Smooth muscle cell (in vitro differentiated cells): ENCODE measurements around the gene PDZRN4. TPM values are rescaled to one million over a fixed set of nuclear protein-coding genes. Genes with fewer than 3 reads are reported as not detected.

Experiments
- DNase-seq: peaks from one replicate; lab custom pipeline; 2025; ENCODE audit not compliant: unreplicated experiment; lab: John Stamatoyannopoulos, UW
- H2AFZ ChIP-seq: fragments of 200-600 bp; sonication (generic); 2 replicates; pipeline ENCODE4 v1.6.0; 2016; ENCODE audit warnings: antibody characterized with exemption, low read depth, mild to moderate bottlenecking
- H3F3A ChIP-seq: fragments of 200-600 bp; sonication (generic); 2 replicates; pipeline ENCODE4 v1.6.0; 2017; ENCODE audit warnings: antibody characterized with exemption, low read depth
- H3K27ac ChIP-seq: fragments of 200-600 bp; sonication (generic); 2 replicates; pipeline ENCODE4 v1.5.1; 2016; ENCODE audit warnings: low read depth, mild to moderate bottlenecking
- H3K27me3 ChIP-seq: fragments of 200-600 bp; sonication (generic); 2 replicates; pipeline ENCODE4 v1.6.1; 2016; ENCODE audit warnings: low read depth, mild to moderate bottlenecking
- H3K36me3 ChIP-seq: fragments of 200-600 bp; sonication (generic); 2 replicates; pipeline ENCODE4 v1.5.1; 2016; ENCODE audit warnings: low read depth
- H3K4me1 ChIP-seq: fragments of 200-600 bp; sonication (generic); 2 replicates; pipeline ENCODE4 v1.5.1; 2016; ENCODE audit warnings: low read depth
- H3K4me2 ChIP-seq: fragments of 200-600 bp; sonication (generic); 2 replicates; pipeline ENCODE4 v1.6.0; 2016; ENCODE audit warnings: mild to moderate bottlenecking
- H3K4me3 ChIP-seq: fragments of 200-600 bp; sonication (generic); 2 replicates; pipeline ENCODE4 v1.5.1; 2016; ENCODE audit warnings: mild to moderate bottlenecking
- H3K79me2 ChIP-seq: fragments of 200-600 bp; sonication (generic); 2 replicates; pipeline ENCODE4 v1.6.0; 2016; ENCODE audit warnings: low read depth, mild to moderate bottlenecking
- H3K9ac ChIP-seq: fragments of 200-600 bp; sonication (generic); 2 replicates; pipeline ENCODE4 v1.6.0; 2016; ENCODE audit warnings: low read depth
- H3K9me3 ChIP-seq: fragments of 200-600 bp; sonication (generic); replicated peaks from 2 replicates; pipeline ENCODE4 v1.5.1; 2016; ENCODE audit warnings: low read depth
- H4K20me1 ChIP-seq: fragments of 200-600 bp; sonication (generic); 2 replicates; pipeline ENCODE4 v1.6.0; 2016; ENCODE audit warnings: low read depth
- CTCF ChIP-seq: fragments of 200-600 bp; sonication (generic); IDR thresholded peaks from 2 replicates; pipeline ENCODE4 v1.5.1; 2017; ENCODE audit warnings: borderline replicate concordance, mild to moderate bottlenecking, antibody characterized with exemption; ENCODE audit not compliant: insufficient read depth, poor library complexity, severe bottlenecking
- WGBS: methylation state at CpG from one replicate; pipeline ENCODE4 v1.1.7; 2016; ENCODE audit warnings: low lambda C conversion rate; 5-methylcytosine and 5-hydroxymethylcytosine counted together
- polyA plus RNA-seq: library from polyadenylated mRNA; unstranded; fragments of >200 nt; fragmentation: Nextera tagmentation; extraction: Ambion mirVana; gene quantifications from 2 replicates; pipeline ENCODE4 v1.2.1, GENCODE V29; 2016
- total RNA-seq: library from RNA; depleted of rRNA; stranded (reverse); fragments of >200 nt; gene quantifications from 2 replicates; pipeline ENCODE4 v1.2.3, GENCODE V29; 2014

The PDZRN4 gene
- total and polyA plus RNA-seq, 2 experiments from 2014 or later = 4.7 to 5.4 TPM

- Histone ChIP-seq H3K4me2 (no peak overlapping the region), H3K4me3 (no peak overlapping the region), H3K27ac (no peak overlapping the region), H4K20me1 (no peaks in the 10 kb centered on the region), H3K9ac (no peak overlapping the region), H3K4me1 (no peaks in the 10 kb centered on the region), H3F3A (no peaks in the 10 kb centered on the region), H3K79me2 (no peaks in the 10 kb centered on the region), H3K36me3 (no peaks in the 10 kb centered on the region), H3K9me3 (no peaks in the 10 kb centered on the region), H3K27me3 (no peaks in the 10 kb centered on the region), H2AFZ (no peak overlapping the region)
- TF ChIP-seq CTCF = no peak
- DNase-seq = no peak
- 65% methylated on average over 1 of the region's 1 CpG for WGBS
Measured at GRCh38 chr12:41467591-41468325, 279.6 kb downstream of the PDZRN4 start.

- no peaks in the 10 kb centered on the region for H3K9me3 ChIP-seq
- no peaks in the 10 kb centered on the region for H4K20me1 ChIP-seq
- WGBS = 92% methylated on average over 3 of the region's 3 CpGs
Measured at GRCh38 chr12:41468341-41468740, 280.2 kb downstream of the PDZRN4 start.

GRCh38 chr12:41468756-41469155 lies 280.6 kb downstream of the PDZRN4 start:
- no peaks in the 10 kb centered on the region for H3K9me3 ChIP-seq
- H3K36me3 ChIP-seq = no peaks in the 10 kb centered on the region
- H3K4me1 ChIP-seq = no peaks in the 10 kb centered on the region
- no peak overlapping the region for H3K9ac ChIP-seq
- no peak overlapping the region for H3K4me2 ChIP-seq
- H3K27me3 ChIP-seq = no peaks in the 10 kb centered on the region
- no peaks in the 10 kb centered on the region for H4K20me1 ChIP-seq
- H2AFZ ChIP-seq = no peak overlapping the region
- TF ChIP-seq CTCF = no peak
- 86% methylated on average over 7 of the region's 7 CpGs for WGBS
- no peaks in the 10 kb centered on the region for H3K79me2 ChIP-seq
- no peak overlapping the region for H3K4me3 ChIP-seq
- no peak for DNase-seq
- no peak overlapping the region for H3K27ac ChIP-seq
- no peaks in the 10 kb centered on the region for H3F3A ChIP-seq

More at GRCh38 chr12:41468341-41468740, 280.2 kb downstream of the PDZRN4 start:
- H3F3A ChIP-seq = no peaks in the 10 kb centered on the region
- H3K4me3 ChIP-seq = no peak overlapping the region
- H3K9ac ChIP-seq = no peak overlapping the region
- no peaks in the 10 kb centered on the region for H3K27me3 ChIP-seq
- H3K4me1 ChIP-seq = no peaks in the 10 kb centered on the region
- H3K4me2 ChIP-seq = no peak overlapping the region
- TF ChIP-seq CTCF = no peak
- H2AFZ ChIP-seq = no peak overlapping the region
- H3K79me2 ChIP-seq = no peaks in the 10 kb centered on the region
- DNase-seq = no peak
- H3K36me3 ChIP-seq = no peaks in the 10 kb centered on the region
- no peak overlapping the region for H3K27ac ChIP-seq

GRCh38 chr12:41473441-41473840 lies 285.3 kb downstream of the PDZRN4 start:
- Histone ChIP-seq H3K79me2 (no peaks in the 10 kb centered on the region), H2AFZ (no peak overlapping the region), H3K9ac (no peak overlapping the region), H3K4me1 (no peaks in the 10 kb centered on the region), H3K4me3 (no peak overlapping the region), H3K9me3 (no peaks in the 10 kb centered on the region), H3K36me3 (no peaks in the 10 kb centered on the region), H3K4me2 (no peak overlapping the region), H4K20me1 (no peaks in the 10 kb centered on the region), H3K27ac (no peak overlapping the region), H3K27me3 (no peaks in the 10 kb centered on the region), H3F3A (no peaks in the 10 kb centered on the region)
- no peak for TF ChIP-seq CTCF
- no peak for DNase-seq
- WGBS = 91% methylated on average over 1 of the region's 1 CpG
